Smooth muscle cell of the brain vasculature (primary cell): ENCODE measurements around the gene TAS2R31.

Experiments
- DNase-seq: peaks from one replicate; pipeline ENCODE4 v3.0.0-alpha.2; 2012; ENCODE audit warnings: low read depth, low spot score

The TAS2R31 gene

DNA sequence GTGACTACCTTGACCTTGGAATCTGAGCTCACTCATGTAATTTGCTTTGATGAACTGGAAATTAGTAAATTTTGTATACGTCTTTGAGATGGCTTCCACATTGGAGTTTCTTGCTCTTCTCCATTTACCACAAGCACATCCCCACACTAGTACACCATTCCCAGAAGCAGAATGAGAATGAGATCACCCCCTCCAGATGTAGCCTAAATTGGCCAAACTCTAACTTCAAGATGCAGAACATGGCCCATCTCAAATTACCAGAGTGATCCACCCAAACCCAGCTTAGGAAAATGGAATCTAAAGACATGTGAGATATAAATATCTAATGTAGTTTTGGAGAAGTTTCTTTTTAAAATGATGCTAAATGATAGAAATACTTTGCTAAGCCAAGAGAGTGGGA, 23.6 kb downstream of the TAS2R31 start:
- no peak for DNase-seq

DNA sequence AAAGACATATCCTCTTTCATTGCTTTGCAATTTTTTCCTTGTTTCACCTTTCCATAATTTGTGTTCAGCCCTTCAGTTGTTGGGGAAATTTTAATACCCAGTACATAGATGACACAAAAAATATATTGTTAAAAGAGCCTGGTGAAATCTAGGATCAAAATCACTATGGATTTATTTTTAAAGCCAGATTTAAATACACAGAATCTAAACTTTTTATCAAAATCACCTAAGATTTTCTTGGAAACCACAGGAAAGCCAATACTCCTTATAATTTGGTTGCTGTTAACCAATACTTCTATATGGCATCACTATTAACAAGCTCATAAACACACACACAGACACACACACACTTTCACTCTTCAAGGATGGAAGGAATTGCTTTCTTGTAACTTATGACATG, 33.0 kb downstream of the TAS2R31 start, which contains the start of gene TAS2R20:
TAS2R20 (minus strand) TSS at position 101 of the 400 bp plus-strand sequence. CDS start 429 bp downstream, outside the sequence.
- DNase-seq = no peak

DNA sequence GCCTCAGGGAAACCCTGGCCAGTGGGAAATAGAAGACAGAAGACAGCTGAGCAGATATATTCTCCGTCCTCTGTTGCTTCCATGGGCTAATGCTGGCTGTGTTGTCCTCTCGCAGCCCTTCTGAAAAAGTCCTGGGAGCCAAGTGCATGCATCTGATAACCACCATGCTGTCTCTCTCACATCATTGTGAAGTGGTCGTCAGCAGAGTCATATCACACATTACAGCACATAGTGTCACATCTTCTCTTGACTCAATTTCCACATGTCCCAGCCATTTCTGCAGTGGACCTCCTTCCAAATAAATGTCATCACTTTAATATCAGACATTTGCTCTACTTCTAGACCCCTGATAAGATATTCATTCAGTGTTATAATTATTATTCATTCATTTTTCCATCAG, 36.9 kb downstream of the TAS2R31 start:
- no peak for DNase-seq

DNA sequence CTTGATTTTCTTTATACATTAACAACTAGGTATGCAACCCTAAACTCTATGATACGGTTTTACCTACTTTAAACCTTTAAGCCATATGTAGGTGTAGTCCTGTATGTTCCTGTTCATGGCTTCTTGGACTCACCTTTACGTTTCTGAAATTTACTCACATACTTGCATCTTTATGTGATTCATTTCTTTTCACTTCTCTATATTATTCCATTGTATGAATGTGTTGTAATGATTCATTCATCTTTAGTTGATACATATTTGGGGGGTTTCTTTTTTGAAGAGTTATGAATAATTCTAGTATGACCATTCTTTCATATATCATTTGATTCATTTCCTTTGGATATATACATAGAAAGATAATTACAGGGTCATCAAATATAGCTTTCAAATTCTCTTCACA, 42.1 kb downstream of the TAS2R31 start:
- DNase-seq = no peak

DNA sequence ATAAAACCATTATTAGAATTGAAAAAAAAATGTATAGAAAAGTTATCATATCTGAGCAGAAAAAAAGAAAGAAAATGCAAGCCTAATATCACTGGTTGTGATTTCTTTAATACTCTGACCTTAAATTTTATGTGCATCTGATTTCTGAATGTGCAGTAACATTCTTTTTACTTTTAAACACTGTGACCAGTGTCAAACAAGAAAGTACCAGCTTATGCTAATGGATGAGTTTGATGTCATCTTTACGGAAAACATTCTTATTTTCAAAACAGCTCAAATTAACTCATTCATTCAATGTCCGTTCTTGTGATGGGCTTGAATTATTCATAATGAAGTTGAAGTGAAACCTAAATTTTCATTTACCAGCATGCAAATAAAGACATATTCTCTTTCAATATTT, 44.4 kb downstream of the TAS2R31 start, which contains the start of gene TAS2R50:
TAS2R50 (minus strand) TSS at position 101 of the 400 bp plus-strand sequence; CDS start at position 49, 52 bp downstream.
- DNase-seq = no peak

DNA sequence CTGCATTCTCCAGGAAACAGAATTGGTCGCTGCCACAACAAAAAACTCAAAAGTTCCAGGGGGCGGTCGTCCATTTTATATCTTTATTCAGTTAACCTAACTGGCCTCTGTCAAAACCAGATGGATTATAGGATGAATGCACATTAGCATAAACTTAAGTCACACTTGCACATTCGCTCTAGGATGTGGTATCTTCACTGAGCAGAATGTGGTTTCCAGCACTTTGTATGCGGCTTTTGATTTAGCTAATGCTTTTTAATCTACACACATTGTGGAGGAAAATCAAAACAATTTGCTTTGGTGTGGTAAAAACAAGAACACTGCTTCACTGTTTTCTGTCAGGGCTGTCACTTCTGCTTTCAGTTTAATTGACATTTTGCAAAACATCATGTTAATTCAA, 49.0 kb downstream of the TAS2R31 start:
- DNase-seq = no peak
